Panc1 (cell line): Measurements from ENCODE around the gene HEPHL1. TPM values are rescaled to one million over a fixed set of nuclear protein-coding genes. Genes with fewer than 3 reads are reported as not detected.

Experiments
- ATAC-seq: fragments of 200-7000 bp; cut with Tn5 transposase; 2 replicates; pipeline ENCODE4 v1.9.1; 2020; ENCODE audit warnings: mild to moderate bottlenecking, moderate library complexity
- BruUV-seq: library from RNA; stranded (reverse); fragments of 400-500 nt; replicated peaks from 2 replicates; lab custom pipeline; 2021; lab: Mats Ljungman, UMichigan
- CTCF ChIA-PET: fragments of 300-600 bp; sonication (Branson Sonifier 250); formaldehyde crosslinking; loops from one replicate; lab custom pipeline; 2022; ENCODE audit warnings: antibody characterized with exemption; lab: Charles Lee
- POLR2A ChIA-PET: fragments of 300-600 bp; sonication (Branson Sonifier 250); formaldehyde crosslinking; loops from one replicate; lab custom pipeline; 2022; ENCODE audit warnings: antibody characterized with exemption; lab: Charles Lee
- DNase-seq: peaks from one replicate; pipeline ENCODE4 v3.0.0-alpha.2; 2010; ENCODE audit warnings: low read depth, low spot score
- H3K27ac ChIP-seq: 2 replicates; pipeline ENCODE4 v1.5.1; 2011; ENCODE audit warnings: mild to moderate bottlenecking, low read length, inconsistent platforms
- H3K27me3 ChIP-seq: fragments of 200-500 bp; sonication (Bioruptor generic); 2 replicates; pipeline ENCODE4 v1.6.0; 2014; ENCODE audit warnings: low read length, inconsistent platforms; ENCODE audit not compliant: control insufficient read depth, insufficient read depth
- H3K36me3 ChIP-seq: fragments of 200-500 bp; sonication (Bioruptor generic); 2 replicates; pipeline ENCODE4 v1.5.1; 2014; ENCODE audit warnings: inconsistent platforms, mild to moderate bottlenecking, low read length, moderate library complexity; ENCODE audit not compliant: control insufficient read depth, insufficient read depth
- H3K4me1 ChIP-seq: 2 replicates; pipeline ENCODE4 v1.5.1; 2011; ENCODE audit warnings: inconsistent platforms, mild to moderate bottlenecking, low read length, moderate library complexity; ENCODE audit not compliant: control insufficient read depth, insufficient read depth
- H3K4me3 ChIP-seq, 2 experiments: 2 replicates each; pipeline ENCODE4 v1.5.1; 2011 to 2012; ENCODE audit warnings: low read depth in 2 of 2, low read length in 2 of 2, mild to moderate bottlenecking in 2 of 2, inconsistent platforms in 1 of 2, moderate library complexity in 1 of 2
- H3K9me3 ChIP-seq: fragments of 200-500 bp; sonication (Bioruptor generic); 2 replicates; pipeline ENCODE4 v1.5.1; 2014; ENCODE audit warnings: low read depth, mild to moderate bottlenecking, inconsistent platforms, low read length, moderate library complexity; ENCODE audit not compliant: control insufficient read depth, insufficient read depth
- CTCF ChIP-seq: fragments of 450-650 bp; IDR thresholded peaks from 2 replicates; pipeline ENCODE4 v1.5.1; 2017; ENCODE audit warnings: mild to moderate bottlenecking
- POLR2AphosphoS5 ChIP-seq: IDR thresholded peaks from 2 replicates; pipeline ENCODE4 v1.6.1; 2012; ENCODE audit warnings: mild to moderate bottlenecking, low read depth, low read length, moderate library complexity
- REST ChIP-seq, 2 experiments: IDR thresholded peaks; 2 replicates each; pipeline ENCODE4 v1.6.1; 2011 to 2012; ENCODE audit warnings: low read depth in 2 of 2, control low read depth in 1 of 2, low read length in 1 of 2, mild to moderate bottlenecking in 1 of 2, moderate library complexity in 1 of 2; ENCODE audit not compliant: insufficient read depth in 1 of 2
- SIN3A ChIP-seq: IDR thresholded peaks from 2 replicates; pipeline ENCODE4 v1.6.1; 2012; ENCODE audit warnings: low read depth, mild to moderate bottlenecking, low read length, moderate library complexity, borderline replicate concordance; ENCODE audit not compliant: insufficient read depth
- TCF7L2 ChIP-seq: IDR thresholded peaks from 2 replicates; pipeline ENCODE4 v1.6.1; 2011; ENCODE audit warnings: mild to moderate bottlenecking, low read depth, low read length, inconsistent platforms
- in situ Hi-C: cut with HindIII; loops from 2 replicates; pipeline ENCODE4 v1.10.0; 2016; ENCODE audit warnings: low sequenced_read_pairs, low pct_unique_long_range_greater_than_20kb
- intact Hi-C: fragments of 100-400 bp; cut with micrococcal nuclease; formaldehyde crosslinking; loops from one replicate; pipeline ENCODE4 v1.10.0; 2022; ENCODE audit not compliant: unreplicated experiment
- total RNA-seq: library from RNA; stranded (reverse); gene quantifications from one replicate; pipeline ENCODE4 v1.2.1, GENCODE V29; 2021; ENCODE audit not compliant: unreplicated experiment

Gene HEPHL1
- total RNA-seq, 1 experiment from 2014 or later: not detected

GRCh38 chr11:94018721-94019120 is 2.4 kb upstream of the HEPHL1 start:
- ChIA-PET CTCF (no interaction called here), POLR2A (interaction anchor here (0.6 kb wide), 1 partner anchor 9 kb away, joined by 9 read pairs; no protein-coding TSS in a partner anchor)
- no peak for DNase-seq
- intact Hi-C loops: no loop called here
- no peak for ATAC-seq
- H3K9me3 ChIP-seq: no peaks in the 10 kb centered on the region
- H3K27ac ChIP-seq: no peak overlapping the region
- no peaks in the 10 kb centered on the region for H3K27me3 ChIP-seq
- no peaks in the 10 kb centered on the region for H3K36me3 ChIP-seq
- no peak overlapping the region for H3K4me3 ChIP-seq
- in situ Hi-C loops: no loop called here
- no TSS peak for BruUV-seq
- TF ChIP-seq POLR2AphosphoS5: no peak
- no peaks in the 10 kb centered on the region for H3K4me1 ChIP-seq

GRCh38 chr11:94023856-94024255 is 2.7 kb downstream of the HEPHL1 start:
- ATAC-seq (no peak), DNase-seq (no peak)
- CTCF ChIA-PET: no interaction called here
- in situ Hi-C loops (no loop called here), intact Hi-C loops (no loop called here)
- Histone ChIP-seq H3K9me3 (no peaks in the 10 kb centered on the region), H3K4me3 (no peak overlapping the region), H3K4me1 (no peaks in the 10 kb centered on the region), H3K27ac (no peak overlapping the region), H3K27me3 (no peaks in the 10 kb centered on the region), H3K36me3 (no peaks in the 10 kb centered on the region)
- no TSS peak for BruUV-seq
- POLR2A ChIA-PET: no interaction called here
- TF ChIP-seq CTCF: no peak
- TF ChIP-seq TCF7L2: no peak
- TF ChIP-seq REST (IDR thresholded peaks at IDR 0.05; ENCODE audit: insufficient read depth in 1 of 2, low read depth in 2 of 2, low read length in 1 of 2): no peak
- TF ChIP-seq POLR2AphosphoS5: no peak
- TF ChIP-seq SIN3A: no peak

GRCh38 chr11:94024547-94024946 is 3.4 kb downstream of the HEPHL1 start:
- CTCF ChIA-PET: no interaction called here
- H3K9me3 ChIP-seq: no peaks in the 10 kb centered on the region
- H3K4me1 ChIP-seq: no peaks in the 10 kb centered on the region
- no peaks in the 10 kb centered on the region for H3K36me3 ChIP-seq
- TF ChIP-seq TCF7L2 (no peak), SIN3A (no peak), CTCF (no peak), POLR2AphosphoS5 (no peak), REST (IDR thresholded peaks at IDR 0.05; ENCODE audit: insufficient read depth in 1 of 2, low read depth in 2 of 2, low read length in 1 of 2) (no peak)
- no peak overlapping the region for H3K27ac ChIP-seq
- DNase-seq (no peak), ATAC-seq (no peak)
- POLR2A ChIA-PET: no interaction called here
- in situ Hi-C loops: no loop called here
- no TSS peak for BruUV-seq
- H3K4me3 ChIP-seq: no peak overlapping the region
- intact Hi-C loops: no loop called here
- no peaks in the 10 kb centered on the region for H3K27me3 ChIP-seq
